CD4-positive, alpha-beta T cell treated with Interleukin-1 beta for 1 hour (primary cell): ENCODE data around the gene ORM2.
"Not testable (repeated sequence)": the region's sequence is repeated elsewhere in the genome, so short reads cannot be mapped to it uniquely, and the experiment has no call there.

Experiments used
- DNase-seq, 2 donors: peaks; one replicate each; pipeline ENCODE4 v3.0.0-alpha.2; 2020 to 2022

Gene ORM2

DNA sequence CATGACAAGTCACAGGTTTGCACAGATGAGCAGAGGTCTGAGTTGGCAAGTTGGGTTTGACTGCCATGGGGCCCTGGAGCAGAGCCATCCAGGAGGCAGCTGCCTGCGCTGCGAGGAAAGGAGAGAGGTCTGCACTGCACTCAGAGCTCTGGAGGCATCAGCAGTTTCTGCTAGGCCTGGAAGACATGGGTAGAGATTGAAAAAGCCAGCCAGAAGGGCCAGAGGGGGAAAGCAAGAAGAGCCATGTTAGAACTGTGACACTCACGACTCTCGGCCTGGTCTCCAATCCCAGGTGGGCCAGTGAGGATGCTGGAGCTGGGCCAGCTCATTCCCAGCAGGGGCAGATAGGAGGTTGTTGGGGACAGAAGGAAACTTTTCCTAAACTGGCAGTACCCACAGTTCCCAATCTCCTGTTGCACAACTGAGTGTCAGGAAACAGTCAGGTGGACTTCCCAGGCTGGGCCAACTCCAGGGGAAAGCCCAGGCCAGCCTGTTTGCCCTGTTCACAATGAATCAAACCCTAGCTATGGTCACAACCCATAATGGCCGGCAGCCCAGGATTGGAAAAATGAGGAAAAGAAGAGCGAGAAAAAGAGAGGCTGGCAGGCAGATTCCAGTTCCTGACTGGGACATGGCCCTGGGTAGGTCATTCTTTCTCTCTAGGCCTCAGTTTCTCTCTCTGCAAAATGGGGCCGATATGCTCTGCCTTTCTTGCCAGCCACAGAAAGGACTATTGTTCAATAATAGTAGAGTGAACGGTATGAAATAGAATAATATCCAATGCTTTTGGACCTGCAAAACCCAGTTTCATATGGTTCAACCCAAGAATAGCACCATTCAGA lies 14.6 kb upstream of the ORM2 start:
- no peak for DNase-seq

DNA sequence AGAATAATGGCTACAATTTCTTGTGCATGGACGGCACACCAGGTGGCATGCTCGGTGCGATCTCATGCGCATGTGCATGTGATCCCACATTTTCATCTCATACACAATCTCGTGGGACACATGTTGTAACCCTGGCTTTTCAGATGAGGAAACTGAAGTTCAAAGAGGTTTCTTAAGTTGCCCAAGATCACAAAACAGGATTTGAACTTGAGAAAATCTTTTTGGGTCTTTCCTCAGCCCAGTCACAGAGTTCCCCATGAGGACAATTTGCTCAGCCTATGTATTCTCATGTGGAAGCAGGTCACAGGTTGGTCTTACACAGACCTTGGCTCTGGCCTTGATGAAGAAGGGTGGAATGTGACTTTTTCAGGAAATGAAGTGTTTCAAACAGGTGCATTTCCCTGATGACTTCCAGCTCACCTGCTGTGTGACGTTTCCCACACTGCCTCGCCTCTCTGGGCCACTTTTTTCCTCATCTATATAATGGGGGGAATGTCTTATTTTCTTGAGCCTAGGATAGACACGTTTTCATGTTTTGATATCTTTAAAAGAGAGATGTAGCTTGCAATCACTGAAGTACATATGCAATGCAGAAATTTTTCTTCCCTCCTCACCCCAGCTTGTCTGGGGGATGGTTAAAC lies 13.8 kb upstream of the ORM2 start:
- no peak for DNase-seq

DNA sequence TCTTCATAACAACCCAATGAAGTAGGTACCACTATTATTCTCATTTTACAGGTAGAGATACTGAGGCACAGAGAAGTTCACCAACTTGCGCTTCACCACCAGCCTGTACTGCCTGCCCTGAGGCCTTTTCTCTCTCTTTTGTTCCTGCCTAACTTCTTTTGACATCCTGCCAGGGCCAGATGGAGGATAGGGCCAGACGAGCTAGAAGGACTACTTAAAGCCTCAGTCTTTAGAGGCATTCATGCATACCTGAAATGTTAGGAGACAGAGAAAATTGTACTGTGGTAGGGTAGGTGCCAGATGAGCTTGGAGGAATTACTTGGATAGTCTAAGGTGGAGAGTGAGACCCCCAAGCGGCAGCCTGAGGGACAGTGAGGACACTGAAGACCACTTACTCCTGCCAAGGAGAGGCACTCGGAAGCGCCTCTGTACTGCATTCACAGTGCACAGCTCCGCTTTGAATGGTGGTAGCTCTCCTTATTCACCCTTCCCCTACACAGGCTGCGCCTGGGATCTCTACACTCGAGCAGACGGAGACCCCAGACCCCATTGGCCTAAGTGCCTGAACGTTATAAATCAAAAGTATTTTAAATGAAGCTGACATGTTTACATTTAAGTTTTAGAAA lies 13.0 kb upstream of the ORM2 start:
- DNase-seq, result no peak

DNA sequence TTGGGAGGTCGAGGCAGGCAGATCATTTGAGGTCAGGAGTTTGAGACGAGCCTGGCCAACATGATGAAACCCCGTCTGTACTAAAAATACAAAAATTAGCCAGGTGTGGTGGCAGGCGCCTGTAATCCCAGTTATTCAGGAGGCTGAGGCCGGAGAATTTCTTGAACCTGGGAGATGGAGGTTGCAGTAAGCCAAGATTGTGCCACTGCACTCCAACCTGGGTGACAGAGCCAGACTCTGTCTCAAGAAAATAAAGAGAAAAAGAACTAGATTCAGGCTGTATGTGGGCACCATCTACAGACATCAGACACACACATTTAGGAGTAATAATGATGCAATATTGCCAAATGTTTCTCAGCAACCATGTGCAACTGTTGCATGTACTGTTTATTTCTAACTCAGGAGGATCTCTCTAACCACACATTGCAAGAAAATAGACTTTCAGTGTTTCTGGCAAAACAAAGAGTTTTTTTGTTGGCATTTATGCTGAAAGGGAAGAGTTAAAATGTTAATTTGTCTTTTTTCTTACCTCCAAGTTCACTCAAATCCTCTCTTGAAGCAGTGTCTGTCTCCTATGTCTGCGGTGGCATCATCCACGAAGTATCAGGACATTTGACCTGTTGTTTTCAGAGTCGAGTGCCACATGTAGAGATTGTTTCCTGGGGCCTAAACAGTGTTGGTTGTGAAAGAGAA lies 11.9 kb upstream of the ORM2 start:
- no peak for DNase-seq

DNA sequence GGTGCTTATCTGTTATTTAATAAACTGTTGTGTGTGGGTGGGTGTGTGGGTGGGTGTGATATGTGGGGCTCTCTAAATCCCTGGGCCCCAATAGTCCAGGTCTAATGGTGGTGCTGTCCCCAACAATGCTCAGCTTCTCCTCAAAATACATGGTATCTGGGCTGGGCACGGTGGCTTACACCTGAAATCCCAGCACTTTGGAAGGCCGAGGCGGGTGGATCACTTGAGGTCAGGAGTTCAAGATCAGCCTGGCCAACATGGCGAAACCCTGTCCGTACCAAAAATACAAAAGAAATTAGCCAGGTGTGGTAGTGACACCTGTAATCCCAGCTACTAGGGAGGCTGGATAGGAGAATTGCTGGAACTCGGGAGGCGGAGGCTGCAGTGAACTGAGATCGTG lies 11.3 kb upstream of the ORM2 start:
- no peak for DNase-seq

DNA sequence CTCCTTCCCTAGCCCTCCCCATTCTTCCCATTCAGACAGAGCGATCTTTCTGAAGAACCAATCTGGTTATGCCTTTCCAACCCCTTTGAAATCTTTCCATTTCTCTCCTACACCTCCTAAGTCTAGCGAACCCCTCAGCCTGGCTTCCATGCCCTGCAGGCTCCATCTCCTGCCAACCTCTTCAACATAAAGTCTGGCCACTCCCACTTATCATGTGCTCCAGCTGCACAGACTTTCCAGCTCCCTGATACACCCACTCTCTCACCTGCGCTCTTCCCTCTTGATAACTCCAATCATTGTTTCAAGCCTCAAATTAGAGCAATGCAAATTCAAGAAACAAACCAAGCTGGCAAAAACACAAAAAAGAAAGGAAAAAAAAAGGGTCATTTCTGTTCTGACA lies 10.5 kb upstream of the ORM2 start:
- DNase-seq, result no peak

DNA sequence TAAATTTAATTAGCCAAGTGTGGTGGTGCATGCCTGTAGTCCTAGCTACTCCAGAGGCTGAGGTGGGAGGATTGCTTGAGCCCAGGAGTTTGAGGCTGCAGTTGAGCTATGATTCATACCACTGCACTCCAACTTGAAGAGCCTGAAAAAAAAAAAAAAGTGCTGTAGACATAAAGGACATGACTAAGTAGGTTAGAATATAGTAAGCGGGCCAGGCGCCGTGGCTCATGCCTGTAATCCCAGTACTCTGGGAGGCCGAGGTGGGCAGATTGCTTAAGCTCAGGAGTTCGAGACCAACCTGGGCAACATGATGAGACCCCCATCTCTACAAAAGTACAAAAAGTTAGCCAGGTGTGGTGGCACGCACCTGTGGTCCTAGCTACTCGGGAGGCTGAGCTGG lies 9.0 kb upstream of the ORM2 start:
- DNase-seq, result not testable (repeated sequence)

DNA sequence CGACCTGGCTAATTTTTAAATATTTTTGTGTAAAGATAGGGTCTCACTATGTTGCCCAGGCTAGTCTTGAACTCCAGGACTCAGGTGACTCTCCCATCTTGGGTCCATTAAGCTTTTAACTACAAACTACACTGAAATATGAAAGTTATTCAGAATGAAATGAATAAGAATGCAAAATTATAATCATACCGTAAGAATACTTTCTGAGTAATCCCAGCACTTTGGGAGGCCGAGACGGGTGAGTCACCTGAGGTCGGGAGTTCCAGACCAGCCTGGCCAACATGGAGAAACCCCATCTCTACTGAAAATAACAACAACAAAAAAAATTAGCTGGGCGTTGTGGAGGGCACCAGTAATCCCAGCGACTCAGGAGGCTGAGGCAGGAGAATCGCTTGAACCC lies 7.9 kb upstream of the ORM2 start:
- DNase-seq, result no peak

DNA sequence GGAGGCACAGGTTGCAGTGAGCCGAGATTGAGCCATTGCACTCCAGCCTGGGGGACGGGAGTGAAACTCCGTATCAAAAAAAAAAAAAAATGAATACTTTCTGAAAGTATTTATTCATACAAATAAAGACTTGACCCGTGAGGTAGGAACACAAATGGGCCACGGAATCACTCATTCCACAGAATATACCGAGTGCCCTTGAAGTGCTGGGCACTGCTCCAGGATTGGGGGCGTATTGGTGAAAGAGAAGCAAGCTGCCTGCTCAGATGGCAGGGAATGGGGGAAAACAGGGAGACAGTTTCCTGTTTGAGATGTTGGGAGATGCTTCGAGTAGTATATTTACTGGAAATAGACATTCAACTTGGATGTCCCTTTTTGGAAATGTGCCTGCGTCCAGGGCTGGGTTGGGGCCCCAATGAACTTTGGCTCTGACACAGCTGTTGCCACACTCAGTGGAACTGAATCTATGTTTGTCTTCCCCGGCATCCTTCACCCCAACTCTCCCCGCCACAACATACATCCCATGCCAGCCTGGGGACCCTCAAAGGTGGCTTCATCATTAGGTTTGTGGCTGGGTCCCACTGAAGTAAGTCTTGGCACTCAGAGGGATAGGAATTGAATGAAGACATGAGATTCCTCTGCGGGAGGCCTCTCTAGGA lies 7.4 kb upstream of the ORM2 start:
- not testable (repeated sequence) for DNase-seq

DNA sequence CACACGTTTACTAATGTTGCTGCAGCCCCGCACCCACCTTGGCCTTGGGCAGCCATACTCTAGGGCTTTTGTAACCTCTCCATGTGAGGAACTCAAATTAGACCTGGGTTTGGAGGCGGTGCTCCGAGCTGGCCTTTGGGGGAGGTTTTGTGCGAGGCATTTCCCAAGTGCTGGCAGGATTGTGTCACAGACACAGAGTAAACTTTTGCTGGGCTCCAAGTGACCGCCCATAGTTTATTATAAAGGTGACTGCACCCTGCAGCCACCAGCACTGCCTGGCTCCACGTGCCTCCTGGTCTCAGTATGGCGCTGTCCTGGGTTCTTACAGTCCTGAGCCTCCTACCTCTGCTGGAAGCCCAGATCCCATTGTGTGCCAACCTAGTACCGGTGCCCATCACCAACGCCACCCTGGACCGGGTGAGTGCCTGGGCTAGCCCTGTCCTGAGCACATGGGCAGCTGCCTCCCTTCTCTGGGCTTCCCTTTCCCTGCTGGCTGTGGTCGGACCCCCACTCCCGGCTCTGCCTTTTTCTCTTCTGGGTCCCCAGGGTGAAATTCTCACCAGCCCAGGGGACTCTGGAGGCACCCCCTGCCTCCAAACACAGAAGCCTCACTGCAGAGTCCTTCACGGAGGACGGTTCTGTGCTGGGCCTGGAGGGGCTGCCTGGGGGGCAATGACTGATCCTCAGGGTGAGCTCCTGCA lies 6.7 kb upstream of the ORM2 start, which contains the start of gene ORM1:
Gene ORM1, plus strand, starts transcription at position 268 of the 701 bp plus-strand sequence. Its CDS starts 36 bp downstream, at position 304.
- DNase-seq, result not testable (repeated sequence)

DNA sequence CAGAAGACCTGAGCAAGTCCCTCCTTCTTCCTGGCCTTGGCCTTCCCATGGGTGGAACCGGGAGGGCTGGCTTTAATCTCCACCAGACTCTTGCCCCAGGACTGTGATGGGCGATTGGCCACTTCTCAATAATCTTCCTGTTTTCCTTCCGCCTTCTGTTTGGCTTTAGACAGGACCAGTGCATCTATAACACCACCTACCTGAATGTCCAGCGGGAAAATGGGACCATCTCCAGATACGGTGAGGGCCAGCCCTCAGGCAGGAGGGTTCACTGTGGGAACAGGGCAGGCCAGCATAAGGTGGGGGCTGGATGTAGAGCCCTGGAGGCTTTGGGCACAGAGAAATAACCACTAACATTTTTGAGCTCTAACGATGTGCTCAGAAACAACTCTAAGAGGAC lies 5.8 kb upstream of the ORM2 start:
- DNase-seq, result not testable (repeated sequence)

DNA sequence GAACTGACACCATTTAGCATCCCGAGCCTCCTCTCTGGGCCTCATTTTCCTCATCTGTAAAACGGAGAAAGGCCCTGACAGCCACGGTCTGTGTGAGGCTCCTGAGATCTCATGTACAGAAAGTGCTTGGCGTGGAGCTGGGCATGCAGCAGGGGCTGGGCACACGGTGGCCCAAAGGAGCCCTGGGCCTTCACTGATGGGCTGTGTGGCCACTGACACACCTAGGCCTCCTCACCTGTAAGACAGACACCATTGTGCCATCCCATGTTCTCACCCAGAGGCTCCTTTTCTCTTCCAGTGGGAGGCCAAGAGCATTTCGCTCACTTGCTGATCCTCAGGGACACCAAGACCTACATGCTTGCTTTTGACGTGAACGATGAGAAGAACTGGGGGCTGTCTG lies 5.2 kb upstream of the ORM2 start:
- DNase-seq, result no peak

DNA sequence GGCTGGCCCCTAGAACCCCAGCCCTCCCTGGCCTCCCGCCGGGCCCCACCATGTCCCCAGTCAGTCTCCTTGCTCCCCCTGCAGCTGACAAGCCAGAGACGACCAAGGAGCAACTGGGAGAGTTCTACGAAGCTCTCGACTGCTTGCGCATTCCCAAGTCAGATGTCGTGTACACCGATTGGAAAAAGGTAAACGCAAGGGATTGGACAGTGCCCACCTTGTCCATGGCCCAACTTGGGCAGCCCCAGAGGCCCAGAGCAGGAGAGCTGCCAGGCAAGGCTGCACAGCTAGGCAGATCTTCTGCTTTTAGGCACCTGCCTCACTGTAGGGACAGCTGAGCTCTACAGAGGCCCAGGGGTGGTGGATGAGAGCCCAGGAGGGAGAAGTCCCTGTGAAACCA lies 4.7 kb upstream of the ORM2 start:
- not testable (repeated sequence) for DNase-seq

DNA sequence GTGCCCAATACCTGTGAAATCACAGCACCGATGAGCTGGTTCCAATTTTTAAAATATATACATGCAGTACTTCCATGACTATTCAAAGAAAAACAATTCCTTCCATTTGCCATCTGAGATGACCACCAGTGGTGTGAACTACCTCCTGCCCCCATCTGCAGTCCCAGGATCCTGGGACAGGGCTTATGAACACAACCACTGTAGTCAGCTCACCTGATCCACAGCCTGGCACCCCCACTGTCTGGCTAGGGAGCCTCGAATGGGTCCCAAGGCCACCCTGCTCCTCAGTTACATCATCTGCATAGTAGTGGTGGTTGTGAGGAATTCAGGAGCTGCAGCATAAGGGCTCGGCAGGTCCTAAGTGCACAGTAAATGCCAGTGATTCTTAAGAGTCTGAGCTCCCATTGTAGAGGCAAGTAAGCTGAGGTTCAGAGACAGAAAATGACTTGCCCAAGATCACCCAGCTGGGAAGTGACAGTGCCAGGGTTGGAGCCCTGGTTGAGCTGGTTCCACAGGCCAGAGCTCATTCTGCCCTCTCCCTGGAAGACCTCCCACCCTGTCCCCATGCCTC lies 3.9 kb upstream of the ORM2 start:
- DNase-seq, result not testable (repeated sequence)

DNA sequence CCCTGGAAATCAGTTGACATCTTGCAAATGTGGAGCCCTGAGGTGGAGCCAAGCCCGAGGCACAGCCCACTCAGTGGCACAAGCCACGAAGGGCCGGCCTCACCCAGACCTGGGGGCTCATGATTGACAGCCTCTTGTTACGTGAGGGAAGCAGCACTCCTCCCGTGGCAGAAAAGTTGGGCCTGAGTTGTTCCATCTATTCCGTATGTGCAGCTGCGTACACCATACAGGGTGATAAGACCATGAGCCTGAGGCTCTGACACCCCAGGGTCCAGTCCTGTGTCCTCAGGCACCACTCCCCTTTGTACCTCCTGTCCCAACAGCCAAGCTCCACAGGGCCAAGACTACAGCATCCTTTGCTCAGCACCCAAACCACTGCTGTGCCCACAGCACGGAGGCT lies 1.9 kb upstream of the ORM2 start:
- no peak for DNase-seq

DNA sequence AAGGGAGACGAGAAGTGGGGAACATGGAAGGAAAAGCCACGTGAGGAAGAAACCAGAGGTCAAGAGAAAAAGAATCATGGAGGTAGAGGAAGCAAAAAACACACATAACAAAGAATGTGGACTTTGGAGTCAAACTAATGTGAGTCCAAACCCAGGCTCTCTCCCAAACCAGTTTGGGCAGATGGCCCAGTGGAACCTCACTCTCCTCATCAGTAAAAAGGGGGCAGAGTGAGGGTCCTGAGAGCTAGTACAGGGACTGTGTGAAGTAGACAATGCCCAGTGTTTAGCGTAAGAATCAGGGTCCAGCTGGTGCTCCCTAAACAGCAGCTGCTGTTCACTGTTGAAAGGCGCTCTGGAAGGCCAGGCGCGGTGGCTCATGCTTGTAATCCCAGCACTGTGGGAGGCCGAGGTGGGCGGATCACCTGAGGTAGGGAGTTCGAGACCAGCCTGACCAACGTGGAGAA lies 1.3 kb upstream of the ORM2 start:
- DNase-seq, result not testable (repeated sequence)

DNA sequence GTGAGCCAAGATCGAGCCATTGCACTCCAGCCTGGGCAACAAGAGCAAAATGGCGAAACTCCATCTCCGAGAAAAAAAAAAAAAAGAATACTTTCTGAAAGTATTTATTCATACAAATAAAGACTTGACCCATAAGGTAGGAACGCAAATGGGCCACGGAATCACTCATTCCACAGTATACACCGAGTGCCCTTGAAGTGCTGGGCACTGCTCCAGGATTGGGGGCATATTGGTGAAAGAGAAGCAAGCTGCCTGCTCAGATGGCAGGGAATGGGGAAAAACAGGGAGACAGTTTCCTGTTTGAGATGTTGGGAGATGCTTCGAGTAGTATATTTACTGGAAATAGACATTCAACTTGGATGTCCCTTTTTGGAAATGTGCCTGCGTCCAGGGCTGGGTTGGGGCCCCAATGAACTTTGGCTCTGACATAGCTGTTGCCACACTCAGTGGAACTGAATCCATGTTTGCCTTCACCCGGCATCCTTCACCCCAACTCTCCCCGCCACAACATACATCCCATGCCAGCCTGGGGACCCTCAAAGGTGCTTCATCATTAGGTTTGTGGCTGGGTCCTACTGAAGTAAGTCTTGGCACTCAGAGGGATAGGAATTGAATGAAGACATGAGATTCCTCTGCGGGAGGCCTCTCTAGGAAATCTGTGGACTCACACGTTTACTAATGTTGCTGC lies 588 bp upstream of the ORM2 start:
- DNase-seq, result not testable (repeated sequence)

DNA sequence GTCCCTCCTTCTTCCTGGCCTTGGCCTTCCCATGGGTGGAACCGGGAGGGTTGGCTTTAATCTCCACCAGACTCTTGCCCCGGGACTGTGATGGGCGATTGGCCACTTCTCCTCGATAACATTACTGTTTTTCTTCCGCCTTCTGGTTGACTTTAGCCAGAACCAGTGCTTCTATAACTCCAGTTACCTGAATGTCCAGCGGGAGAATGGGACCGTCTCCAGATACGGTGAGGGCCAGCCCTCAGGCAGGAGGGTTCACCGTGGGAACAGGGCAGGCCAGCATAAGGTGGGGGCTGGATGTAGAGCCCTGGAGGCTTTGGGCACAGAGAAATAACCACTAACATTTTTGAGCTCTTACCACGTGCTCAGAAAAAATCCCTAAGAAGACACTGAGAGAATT lies 967 bp downstream of the ORM2 start:
- no peak for DNase-seq

DNA sequence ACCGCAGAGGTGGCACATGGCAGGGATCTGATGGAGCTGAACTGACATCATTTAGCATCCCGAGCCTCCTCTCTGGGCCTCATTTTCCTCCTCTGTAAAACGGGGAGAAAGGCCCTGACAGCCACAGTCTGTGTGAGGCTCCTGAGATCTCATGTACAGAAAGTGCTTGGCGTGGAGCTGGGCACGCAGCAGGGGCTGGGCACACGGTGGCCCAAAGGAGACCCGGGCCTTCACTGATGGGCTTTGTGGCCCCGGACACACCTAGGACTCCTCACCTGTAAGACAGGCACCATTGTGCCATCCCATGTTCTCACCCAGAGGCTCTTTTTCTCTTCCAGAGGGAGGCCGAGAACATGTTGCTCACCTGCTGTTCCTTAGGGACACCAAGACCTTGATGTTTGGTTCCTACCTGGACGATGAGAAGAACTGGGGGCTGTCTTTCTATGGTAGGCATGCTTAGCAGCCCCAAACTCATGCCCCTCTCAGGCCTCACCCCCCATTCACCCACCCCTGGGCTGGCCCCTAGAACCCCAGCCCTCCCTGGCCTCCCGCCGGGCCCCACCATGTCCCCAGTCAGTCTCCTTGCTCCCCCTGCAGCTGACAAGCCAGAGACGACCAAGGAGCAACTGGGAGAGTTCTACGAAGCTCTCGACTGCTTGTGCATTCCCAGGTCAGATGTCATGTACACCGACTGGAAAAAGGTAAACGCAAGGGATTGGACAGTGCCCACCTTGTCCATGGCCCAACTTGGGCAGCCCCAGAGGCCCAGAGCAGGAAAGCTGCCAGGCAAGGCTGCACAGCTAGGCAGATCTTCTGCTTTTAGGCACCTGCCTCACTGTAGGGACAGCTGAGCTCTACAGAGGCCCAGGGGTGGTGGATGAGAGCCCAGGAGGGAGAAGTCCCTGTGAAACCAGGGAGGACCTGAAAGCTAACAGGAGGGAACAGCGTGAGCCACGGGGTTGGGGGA lies 1.8 kb downstream of the ORM2 start:
- DNase-seq, result not testable (repeated sequence)
